SJSA1 (cell line): Measurements from ENCODE around the gene NME9. TPM values are rescaled to one million over a fixed set of nuclear protein-coding genes. Genes with fewer than 3 reads are reported as not detected.
"Not testable (repeated sequence)": the region's sequence is repeated elsewhere in the genome, so short reads cannot be mapped to it uniquely, and the experiment has no call there.

ENCODE experiments used
- DNase-seq, 2 experiments: peaks; one replicate each; pipeline ENCODE4 v3.0.0-alpha.2; 2015 to 2020; ENCODE audit warnings: low spot score in 2 of 2, low read depth in 1 of 2
- H3K27ac ChIP-seq: fragments of 250-450 bp; sonication (Bioruptor Pico); 2 replicates; pipeline ENCODE4 v1.5.1; 2020; ENCODE audit warnings: mild to moderate bottlenecking, moderate library complexity
- H3K27me3 ChIP-seq: fragments of 250-450 bp; sonication (Bioruptor Pico); replicated peaks from 2 replicates; pipeline ENCODE4 v1.5.1; 2020; ENCODE audit warnings: mild to moderate bottlenecking, moderate library complexity
- H3K36me3 ChIP-seq: fragments of 250-450 bp; sonication (Bioruptor Pico); 2 replicates; pipeline ENCODE4 v1.5.1; 2020; ENCODE audit warnings: mild to moderate bottlenecking
- H3K4me1 ChIP-seq: fragments of 250-450 bp; sonication (Bioruptor Pico); replicated peaks from 2 replicates; pipeline ENCODE4 v1.6.1; 2021; ENCODE audit warnings: mild to moderate bottlenecking
- H3K4me3 ChIP-seq: fragments of 250-450 bp; sonication (Bioruptor Pico); 2 replicates; pipeline ENCODE4 v1.5.1; 2020; ENCODE audit warnings: mild to moderate bottlenecking
- H3K9me3 ChIP-seq: fragments of 250-450 bp; sonication (Bioruptor Pico); replicated peaks from 2 replicates; pipeline ENCODE4 v1.5.1; 2020; ENCODE audit warnings: mild to moderate bottlenecking
- total RNA-seq: library from RNA; depleted of rRNA; stranded (reverse); fragments of >200 nt; shearing (Covaris generic); gene quantifications from 2 replicates; pipeline ENCODE4 v1.2.3, GENCODE V29; 2014; rRNA removed

NME9 gene, protein sequence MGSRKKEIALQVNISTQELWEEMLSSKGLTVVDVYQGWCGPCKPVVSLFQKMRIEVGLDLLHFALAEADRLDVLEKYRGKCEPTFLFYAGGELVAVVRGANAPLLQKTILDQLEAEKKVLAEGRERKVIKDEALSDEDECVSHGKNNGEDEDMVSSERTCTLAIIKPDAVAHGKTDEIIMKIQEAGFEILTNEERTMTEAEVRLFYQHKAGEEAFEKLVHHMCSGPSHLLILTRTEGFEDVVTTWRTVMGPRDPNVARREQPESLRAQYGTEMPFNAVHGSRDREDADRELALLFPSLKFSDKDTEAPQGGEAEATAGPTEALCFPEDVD
- total RNA-seq = 0.13 TPM in 1 of 2 replicates, not detected in the other

DNA sequence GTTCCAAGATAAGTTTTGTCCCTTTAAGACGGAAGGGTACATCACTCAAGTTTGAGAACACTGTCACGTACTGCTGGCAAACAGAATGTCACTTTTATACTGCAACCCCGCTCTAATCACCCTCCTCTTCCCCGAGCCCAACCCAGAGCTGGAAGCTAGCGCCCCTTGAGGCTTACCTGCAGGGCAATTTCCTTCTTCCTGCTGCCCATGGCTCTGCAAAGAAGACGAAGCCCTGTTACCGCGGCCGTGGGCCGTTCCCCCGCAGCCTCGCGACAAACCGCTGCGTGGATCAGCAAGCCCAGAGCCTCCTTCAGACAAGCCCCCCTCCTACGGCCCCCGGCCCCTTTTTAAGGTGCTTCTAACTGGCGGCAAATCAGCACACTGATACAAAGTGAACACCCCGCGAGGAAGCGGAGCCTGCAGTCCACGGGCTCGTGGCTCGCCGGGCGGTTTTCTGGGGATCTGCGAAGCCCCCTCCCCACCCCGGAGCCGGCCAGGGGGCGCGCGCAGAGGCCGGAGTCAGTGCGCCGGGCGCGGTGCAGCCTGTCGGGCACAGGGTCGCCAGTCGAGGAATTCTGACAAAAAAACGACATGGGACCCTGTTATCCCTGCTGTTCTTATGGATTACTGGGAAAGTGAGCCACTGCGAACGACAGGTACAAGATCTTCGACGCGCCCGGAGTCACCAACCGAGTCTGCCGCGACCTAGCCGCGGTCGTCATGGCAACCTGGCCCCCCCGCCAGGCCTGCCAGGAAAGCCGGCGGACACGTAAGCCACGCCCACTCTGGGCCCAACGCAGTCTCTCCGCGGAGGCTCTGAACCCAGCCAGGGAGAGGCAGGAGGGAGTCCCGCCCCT, at the start of gene NME9:
TSS of gene NME9 (minus strand) at position 725 of the 857 bp plus-strand sequence. CDS start at position 209, 516 bp downstream.
- Histone ChIP-seq H3K27me3 (no peaks in the 10 kb centered on the region), H3K4me3 (peak within 1 kb of the TSS; percentile 46), H3K36me3 (no peaks in the 10 kb centered on the region), H3K4me1 (peaks cover 14% of the 10 kb centered on the region), H3K27ac (no peak within 1 kb of the TSS), H3K9me3 (no peaks in the 10 kb centered on the region)
- DNase-seq = peak; percentile 73 to 91

DNA sequence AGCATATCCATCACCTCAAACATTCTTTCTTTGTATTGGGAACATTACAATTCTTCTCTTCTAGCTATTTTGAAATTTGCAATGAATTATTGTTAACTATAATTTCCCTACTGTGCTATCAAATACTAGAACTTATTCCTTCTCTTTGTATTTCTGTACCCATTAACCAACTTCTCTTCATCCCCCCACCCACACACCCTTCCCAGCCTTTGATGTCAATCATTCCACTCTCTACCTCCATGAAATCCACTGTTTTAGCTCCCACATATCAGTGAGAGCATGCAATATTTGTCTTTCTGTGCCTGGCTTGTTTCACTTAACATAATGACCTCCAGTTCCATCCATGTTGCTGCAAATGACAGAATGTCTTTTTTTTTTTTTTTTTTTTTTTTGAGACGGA, 49.3 kb upstream of the NME9 start:
- Histone ChIP-seq H3K27me3 (no peaks in the 10 kb centered on the region), H3K9me3 (no peaks in the 10 kb centered on the region), H3K4me1 (peaks cover 15% of the 10 kb centered on the region), H3K27ac (no peak overlapping the region), H3K36me3 (peaks cover 76% of the 10 kb centered on the region), H3K4me3 (no peak overlapping the region)
- DNase-seq = no peak

DNA sequence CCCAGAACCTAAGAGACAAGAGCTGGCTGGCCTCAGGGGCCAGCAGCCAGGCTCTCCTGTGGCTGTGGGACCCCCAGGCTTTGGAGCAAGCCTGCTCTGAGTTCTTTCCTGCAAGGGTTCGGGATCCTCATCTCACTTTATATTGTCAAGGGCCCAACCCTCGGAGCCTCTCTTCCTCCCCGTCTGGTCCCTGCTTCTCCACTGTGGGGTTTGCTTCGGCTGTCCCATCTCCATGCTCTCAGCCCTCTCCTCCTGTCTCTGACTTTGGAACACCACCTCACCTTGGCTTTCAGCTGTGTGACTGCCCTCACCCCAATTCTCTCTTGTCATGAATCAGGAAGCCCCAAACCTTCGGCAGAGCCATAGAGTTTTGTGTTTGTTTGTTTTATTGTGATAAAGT, 48.7 kb upstream of the NME9 start:
- Histone ChIP-seq H3K4me1 (peaks cover 15% of the 10 kb centered on the region), H3K4me3 (no peak overlapping the region), H3K9me3 (no peaks in the 10 kb centered on the region), H3K27me3 (no peaks in the 10 kb centered on the region), H3K27ac (no peak overlapping the region), H3K36me3 (peaks cover 77% of the 10 kb centered on the region)
- no peak for DNase-seq

DNA sequence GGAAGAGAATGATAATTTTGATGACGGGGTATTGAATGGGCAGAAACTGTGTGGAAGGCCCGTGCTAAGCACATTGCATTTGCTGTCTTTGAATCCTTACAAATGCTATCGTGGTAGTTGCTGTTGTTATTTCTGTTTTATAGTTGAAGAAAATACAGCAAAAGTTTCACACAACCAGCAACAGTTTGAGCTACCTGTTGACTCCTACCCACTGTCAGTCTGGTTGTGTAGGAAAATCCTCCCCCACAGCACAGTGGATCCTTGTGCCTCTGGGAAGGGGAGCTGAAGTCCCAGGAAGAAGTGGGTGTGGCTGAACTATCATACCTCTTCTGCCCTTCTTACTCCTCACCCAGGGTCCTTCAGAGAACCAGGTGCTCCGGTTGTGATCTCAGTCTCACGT, 48.2 kb upstream of the NME9 start:
- no peaks in the 10 kb centered on the region for H3K9me3 ChIP-seq
- DNase-seq = no peak
- H3K27me3 ChIP-seq = no peaks in the 10 kb centered on the region
- H3K4me1 ChIP-seq = peaks cover 15% of the 10 kb centered on the region
- peaks cover 77% of the 10 kb centered on the region for H3K36me3 ChIP-seq
- H3K4me3 ChIP-seq = no peak overlapping the region
- no peak overlapping the region for H3K27ac ChIP-seq

DNA sequence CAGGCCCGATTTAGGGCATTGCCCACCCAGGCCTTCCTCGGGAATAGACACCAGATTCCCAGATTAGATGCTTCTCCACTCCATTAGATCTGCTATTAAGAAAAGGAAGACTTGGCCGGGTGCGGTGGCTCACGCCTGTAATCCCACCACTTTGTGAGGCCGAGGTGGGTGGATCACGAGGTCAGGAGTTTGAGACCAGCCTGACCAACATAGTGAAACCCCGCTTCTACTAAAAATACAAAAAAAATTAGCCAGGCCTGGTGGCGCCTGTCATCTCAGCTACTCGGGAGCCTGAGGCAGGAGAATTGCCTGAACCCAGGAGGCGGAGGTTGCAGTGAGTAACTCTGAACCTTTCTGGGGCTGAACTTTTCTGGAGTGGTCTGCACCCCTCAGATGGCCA, 47.6 kb upstream of the NME9 start:
- H3K36me3 ChIP-seq = peaks cover 73% of the 10 kb centered on the region
- H3K9me3 ChIP-seq, H3K27ac ChIP-seq, H3K27me3 ChIP-seq, H3K4me3 ChIP-seq, DNase-seq: not testable (repeated sequence)
- peaks cover 13% of the 10 kb centered on the region for H3K4me1 ChIP-seq

DNA sequence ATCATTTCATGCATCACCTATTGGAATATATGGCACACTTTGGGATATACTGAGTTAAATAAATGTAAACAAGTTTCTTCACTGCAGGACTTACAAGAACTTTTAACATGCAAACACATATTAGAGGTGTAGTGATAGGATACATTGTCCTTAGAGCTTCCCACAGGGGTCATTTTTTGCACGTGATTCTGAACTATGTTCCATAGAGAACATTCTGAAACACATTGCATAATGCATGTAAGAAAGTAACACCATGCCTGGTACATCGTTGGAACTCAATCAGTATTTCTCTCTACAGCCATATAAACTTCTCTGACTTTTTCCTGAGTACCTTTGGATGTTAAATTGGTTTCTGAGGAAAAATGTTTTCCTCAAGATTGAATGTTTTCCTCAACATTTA, 47.0 kb upstream of the NME9 start:
- Histone ChIP-seq H3K9me3 (no peaks in the 10 kb centered on the region), H3K27me3 (no peaks in the 10 kb centered on the region), H3K4me1 (peaks cover 9% of the 10 kb centered on the region), H3K27ac (no peak overlapping the region), H3K36me3 (peaks cover 67% of the 10 kb centered on the region), H3K4me3 (no peak overlapping the region)
- DNase-seq = no peak

DNA sequence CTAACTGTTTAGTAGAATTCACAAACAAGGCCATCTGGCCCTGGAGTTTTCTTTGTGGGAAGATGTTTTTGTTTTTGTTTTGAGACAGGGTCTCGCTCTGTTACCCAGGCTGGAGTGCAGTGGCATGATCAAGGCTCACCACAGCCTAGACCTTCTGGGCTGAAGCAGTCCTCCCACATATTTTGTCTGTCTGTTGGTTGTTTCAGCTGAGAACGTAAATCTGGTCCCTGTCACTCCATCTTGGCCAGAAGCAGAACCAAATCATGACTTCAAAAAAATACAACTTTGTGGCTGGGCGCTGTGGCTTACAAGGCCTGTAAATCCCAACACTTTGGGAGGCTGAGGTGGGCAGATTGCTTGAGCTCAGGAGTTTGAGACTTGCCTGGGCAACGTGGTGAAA, 45.8 kb upstream of the NME9 start:
- no peaks in the 10 kb centered on the region for H3K27me3 ChIP-seq
- no peak for DNase-seq
- H3K4me3 ChIP-seq = no peak overlapping the region
- no peak overlapping the region for H3K27ac ChIP-seq
- no peaks in the 10 kb centered on the region for H3K9me3 ChIP-seq
- H3K4me1 ChIP-seq = peaks cover 13% of the 10 kb centered on the region
- H3K36me3 ChIP-seq = peaks cover 67% of the 10 kb centered on the region

DNA sequence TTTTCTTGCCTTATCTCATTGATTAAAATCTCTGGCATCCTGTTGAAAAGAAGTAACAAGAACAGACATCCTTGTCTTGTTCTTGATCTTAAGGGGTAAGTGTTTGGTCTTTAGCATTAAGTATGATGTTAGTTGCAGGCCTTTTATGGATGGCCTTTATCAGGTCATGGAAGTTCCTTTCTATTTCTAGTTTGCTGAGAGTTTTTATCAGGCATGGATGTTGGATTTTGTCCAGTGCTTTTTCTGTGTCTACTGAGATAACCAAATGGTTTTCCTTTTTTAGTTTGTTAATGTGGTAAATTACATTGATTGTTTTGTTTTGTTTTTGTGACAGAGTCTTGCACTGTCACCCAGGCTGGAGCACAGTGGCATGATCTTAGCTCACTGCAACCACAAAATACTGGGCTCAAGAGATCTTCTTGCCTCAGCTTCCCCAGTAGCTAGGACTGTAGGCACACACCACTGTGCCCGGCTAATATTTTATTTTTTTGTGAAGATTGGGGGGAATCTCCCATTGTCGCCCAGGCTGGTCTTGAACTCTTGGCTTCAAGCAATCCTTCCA, 45.0 kb upstream of the NME9 start:
- H3K4me3 ChIP-seq = no peak overlapping the region
- no peak for DNase-seq

DNA sequence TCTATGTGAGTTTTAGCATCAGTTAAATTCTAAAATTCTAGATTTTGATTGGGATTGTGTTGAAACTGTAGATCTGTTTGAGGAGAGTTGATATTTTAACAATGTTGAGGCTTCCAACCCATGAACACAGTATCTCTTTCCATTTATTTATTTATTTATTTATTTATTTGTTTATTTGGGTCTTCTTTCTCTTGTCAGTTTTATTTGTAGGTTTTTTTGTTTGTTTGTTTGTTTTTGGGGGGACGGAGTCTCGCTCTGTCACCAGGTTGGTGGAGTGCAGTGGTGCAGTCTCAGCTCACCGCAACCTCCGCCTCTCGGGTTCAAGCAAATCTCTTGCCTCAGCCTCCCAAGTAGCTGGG, 44.1 kb upstream of the NME9 start:
- H3K9me3 ChIP-seq = no peaks in the 10 kb centered on the region
- DNase-seq = no peak
- peaks cover 60% of the 10 kb centered on the region for H3K36me3 ChIP-seq
- H3K4me3 ChIP-seq = no peak overlapping the region
- no peak overlapping the region for H3K27ac ChIP-seq
- peaks cover 29% of the 10 kb centered on the region for H3K4me1 ChIP-seq
- H3K27me3 ChIP-seq = no peaks in the 10 kb centered on the region

More for the DNA sequence above, 45.0 kb upstream of the NME9 start:
- H3K27ac ChIP-seq = no peak overlapping the region
- no peaks in the 10 kb centered on the region for H3K9me3 ChIP-seq
- H3K4me1 ChIP-seq = peaks cover 19% of the 10 kb centered on the region
- H3K36me3 ChIP-seq = peaks cover 65% of the 10 kb centered on the region
- H3K27me3 ChIP-seq = no peaks in the 10 kb centered on the region

DNA sequence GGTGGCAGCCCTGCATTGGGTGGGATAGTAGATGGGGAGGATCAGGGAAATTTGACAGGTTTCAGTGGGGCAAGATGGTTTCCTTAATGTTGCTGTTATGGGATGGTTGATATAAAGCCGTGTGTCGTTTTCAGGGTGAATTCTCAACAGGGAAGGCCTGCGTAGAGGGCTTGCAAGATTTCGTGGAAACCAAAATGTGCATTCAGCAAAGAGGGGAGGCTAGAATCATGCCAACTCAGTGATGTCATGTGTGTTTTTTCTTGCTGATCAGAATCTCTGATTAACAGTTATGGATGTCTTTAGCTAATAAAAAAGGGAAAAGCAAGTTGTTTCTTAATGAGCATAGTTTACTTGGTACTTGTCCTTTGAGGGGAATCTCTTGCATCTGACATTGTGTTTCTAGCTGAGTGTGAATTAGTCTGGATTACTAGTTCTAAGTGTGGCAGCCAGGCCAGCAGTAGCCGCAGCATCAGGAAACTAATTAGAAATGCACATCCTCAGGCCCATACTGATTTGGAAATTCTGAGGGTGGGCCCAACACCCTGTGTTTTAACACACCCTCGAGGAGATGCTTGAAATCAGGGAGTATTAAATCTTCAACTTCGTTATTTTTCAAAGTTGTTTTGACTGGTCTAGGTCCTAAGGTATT, 43.6 kb upstream of the NME9 start:
- peaks cover 34% of the 10 kb centered on the region for H3K4me1 ChIP-seq
- no peak for DNase-seq
- H3K9me3 ChIP-seq = no peaks in the 10 kb centered on the region
- no peak overlapping the region for H3K27ac ChIP-seq
- peaks cover 59% of the 10 kb centered on the region for H3K36me3 ChIP-seq
- H3K4me3 ChIP-seq = no peak overlapping the region
- H3K27me3 ChIP-seq = no peaks in the 10 kb centered on the region

DNA sequence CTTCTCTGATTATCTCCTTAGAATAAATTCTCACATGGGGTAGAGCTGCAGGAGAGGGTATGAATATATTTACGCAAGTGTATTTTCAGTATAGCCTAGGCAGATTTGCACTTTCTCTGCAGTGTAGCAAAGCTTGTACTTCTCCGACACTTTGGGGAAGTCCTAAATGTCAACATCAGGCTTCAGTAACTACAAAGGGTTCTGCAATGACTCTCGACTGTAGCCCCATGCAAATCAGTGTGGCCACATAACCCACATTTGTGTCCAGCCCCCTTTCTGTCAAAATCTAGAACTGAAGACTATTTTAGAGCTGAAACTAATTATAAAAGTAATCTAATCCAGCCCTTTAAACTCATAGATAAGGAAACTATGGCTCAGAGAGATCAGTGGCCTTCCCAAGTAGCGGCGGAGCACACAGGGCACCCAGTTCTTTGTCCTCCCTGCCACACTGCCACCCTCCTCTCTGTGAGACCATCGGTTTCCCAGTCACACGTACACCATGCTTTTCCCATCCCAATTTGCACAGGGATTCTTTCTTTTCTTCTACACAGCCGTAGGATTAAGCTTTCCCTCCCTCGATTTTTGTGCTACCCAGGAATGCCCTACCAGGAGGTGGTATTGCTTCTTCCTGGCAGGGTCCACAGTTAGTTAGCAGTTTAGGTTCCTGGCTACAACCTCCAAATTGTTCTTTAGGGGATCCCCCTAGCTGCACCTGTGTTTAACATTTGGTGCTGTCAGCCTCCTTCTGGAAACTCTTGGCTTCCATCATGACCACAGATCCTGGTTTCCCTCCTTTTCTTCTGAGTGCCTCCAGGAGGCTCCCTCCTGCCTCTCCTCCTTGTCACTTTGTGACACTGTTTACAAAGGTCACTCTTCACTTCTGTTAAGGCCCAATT, 41.7 kb upstream of the NME9 start:
- Histone ChIP-seq H3K27me3 (no peaks in the 10 kb centered on the region), H3K4me1 (peaks cover 52% of the 10 kb centered on the region), H3K4me3 (no peak overlapping the region), H3K9me3 (no peaks in the 10 kb centered on the region; the same call in 1 of the 2 replicates), H3K27ac (peak overlapping the region; percentile 88; the same call in 1 of the 2 replicates), H3K36me3 (peaks cover 55% of the 10 kb centered on the region)
- no peak for DNase-seq

DNA sequence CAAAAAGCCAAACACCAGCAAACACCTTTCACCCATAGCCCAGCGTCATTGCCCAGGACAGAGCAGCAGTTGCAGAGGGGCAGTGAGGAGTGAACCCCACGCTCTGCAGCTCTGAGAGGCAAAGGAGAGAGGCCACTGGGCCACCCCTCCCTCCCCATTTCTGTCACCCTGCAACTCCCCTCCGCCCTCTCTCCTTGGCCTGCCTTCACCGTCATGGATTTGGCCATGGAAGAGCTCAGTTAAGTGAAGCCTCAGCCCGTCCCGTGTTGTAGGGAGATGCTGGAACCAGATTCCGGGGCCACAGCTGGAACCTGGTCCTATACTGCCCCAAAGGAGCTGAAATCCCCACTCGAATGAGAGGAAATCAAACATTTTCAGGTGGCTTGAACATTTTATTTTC, 40.7 kb upstream of the NME9 start:
- Histone ChIP-seq H3K27me3 (no peaks in the 10 kb centered on the region), H3K4me1 (peaks cover 62% of the 10 kb centered on the region), H3K9me3 (no peaks in the 10 kb centered on the region; the same call in 1 of the 2 replicates), H3K36me3 (peaks cover 53% of the 10 kb centered on the region), H3K4me3 (no peak overlapping the region), H3K27ac (peak overlapping the region; percentile 88)
- DNase-seq = no peak
